ENCODE measurements around the gene ACTMAP. TPM values are rescaled to one million over a fixed set of nuclear protein-coding genes. Genes with fewer than 3 reads are reported as not detected.
A peak's percentile ranks its signal among the peaks of the same experiment; 100 is the strongest.
"Not testable (repeated sequence)": the region's sequence is repeated elsewhere in the genome, so short reads cannot be mapped to it uniquely, and the experiment has no call there.

The ACTMAP gene
- polyA plus RNA-seq, 4 donors, result 12.1 to 27.5 (median 18.0) TPM

DNA sequence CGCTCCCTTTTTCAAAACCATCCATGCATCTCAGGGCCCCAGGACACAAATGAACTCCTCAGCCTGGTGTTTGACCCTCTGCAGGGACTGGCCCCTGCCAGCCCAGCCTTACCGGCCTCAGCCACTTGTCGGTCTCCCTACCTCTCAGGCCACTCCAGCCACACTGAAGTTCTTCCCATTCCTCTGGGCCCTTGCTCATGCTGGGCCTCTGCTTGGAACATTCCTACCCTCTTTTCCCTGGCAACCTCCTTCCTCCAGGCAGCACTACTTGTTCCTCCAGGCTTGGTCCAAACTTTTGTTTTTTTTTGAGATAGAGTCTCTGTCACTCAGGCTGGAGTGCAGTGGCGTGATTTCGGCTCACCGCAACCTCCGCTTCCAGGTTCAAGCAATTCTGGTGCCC is 41.1 kb upstream of the ACTMAP start:
- 87 to 96% (median 95%) methylated on average over 7 of the region's 7 CpGs for WGBS, 3 donors
- Histone ChIP-seq H3K9me3 (ENCODE audit: control insufficient read depth in 2 of 2, insufficient read depth in 1 of 2, low read depth in 1 of 2, low read length in 1 of 2) (no peaks in the 10 kb centered on the region), H3K4me3 (ENCODE audit: low read depth in 1 of 3, low read length in 3 of 3) (no peak overlapping the region), H3K4me1 (ENCODE audit: control insufficient read depth in 3 of 3, insufficient read depth in 2 of 3, low read depth in 1 of 3, low read length in 2 of 3) (no peaks in the 10 kb centered on the region), H3K36me3 (ENCODE audit: control insufficient read depth in 3 of 3, insufficient read depth in 2 of 3, low read depth in 1 of 3, low read length in 3 of 3) (peaks cover 4 to 29% (median 10%) of the 10 kb centered on the region in 3 donors), H3K27ac (ENCODE audit: low read depth in 1 of 3, low read length in 2 of 3) (no peak overlapping the region), H3K27me3 (ENCODE audit: control insufficient read depth in 3 of 3, insufficient read depth in 3 of 3, low read length in 3 of 3) (no peaks in the 10 kb centered on the region)
- DNase-seq (no peak), FAIRE-seq (no peak)

DNA sequence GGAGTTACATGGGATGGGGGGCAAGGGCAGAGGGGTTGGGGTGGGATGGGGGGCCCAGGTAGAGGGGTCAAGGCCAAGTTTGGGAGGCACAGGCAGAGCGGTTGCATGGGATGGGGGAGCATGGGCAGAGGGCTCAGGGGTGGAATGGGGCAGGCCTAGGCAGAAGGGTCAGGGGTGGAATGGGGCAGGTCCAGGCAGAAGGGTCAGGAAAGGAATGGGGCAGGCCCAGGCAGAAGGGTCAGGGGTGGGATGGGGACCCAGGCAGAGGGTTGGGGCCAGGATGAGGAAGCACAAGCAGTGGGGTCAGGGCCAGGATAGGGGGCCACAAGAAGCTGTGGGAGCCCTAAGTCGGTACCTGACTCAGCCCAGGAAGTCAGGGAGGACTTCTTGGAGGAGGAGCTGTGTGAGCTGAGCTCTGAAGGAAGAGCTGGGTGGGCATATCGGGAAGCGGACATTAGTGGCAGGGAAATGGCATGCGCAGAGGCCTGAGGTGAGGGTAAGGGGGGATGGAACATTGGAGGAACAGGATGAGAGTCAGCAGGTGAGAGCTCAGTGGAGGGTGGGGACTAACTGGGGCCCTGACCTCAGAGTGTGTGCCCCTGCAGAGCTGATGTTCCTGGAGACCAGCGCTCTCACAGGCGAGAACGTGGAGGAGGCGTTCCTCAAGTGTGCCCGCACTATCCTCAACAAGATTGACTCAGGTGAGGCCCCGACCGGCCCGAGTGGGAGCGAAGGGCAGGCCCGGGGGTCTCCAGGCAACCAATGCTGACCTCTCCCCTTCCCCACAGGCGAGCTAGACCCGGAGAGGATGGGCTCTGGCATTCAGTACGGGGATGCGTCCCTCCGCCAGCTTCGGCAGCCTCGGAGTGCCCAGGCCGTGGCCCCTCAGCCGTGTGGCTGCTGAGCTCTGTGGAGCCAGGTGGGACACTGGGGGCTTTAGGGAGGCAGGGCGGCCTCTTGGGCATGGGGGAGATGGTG is 36.1 kb upstream of the ACTMAP start:
- Histone ChIP-seq H3K4me3 (ENCODE audit: low read depth in 1 of 3, low read length in 3 of 3) (no peak overlapping the region), H3K27me3 (ENCODE audit: control insufficient read depth in 3 of 3, insufficient read depth in 3 of 3, low read length in 3 of 3) (no peaks in the 10 kb centered on the region), H3K36me3 (ENCODE audit: control insufficient read depth in 3 of 3, insufficient read depth in 2 of 3, low read depth in 1 of 3, low read length in 3 of 3) (peaks cover 4 to 45% (median 8%) of the 10 kb centered on the region in 3 donors), H3K9me3 (ENCODE audit: control insufficient read depth in 2 of 2, insufficient read depth in 1 of 2, low read depth in 1 of 2, low read length in 1 of 2) (no peaks in the 10 kb centered on the region), H3K4me1 (ENCODE audit: control insufficient read depth in 3 of 3, insufficient read depth in 2 of 3, low read depth in 1 of 3, low read length in 2 of 3) (no peaks in the 10 kb centered on the region), H3K27ac (ENCODE audit: low read depth in 1 of 3, low read length in 2 of 3) (no peak overlapping the region)
- DNase-seq (no peak), FAIRE-seq (no peak)
- WGBS, 3 donors, result 93 to 96% (median 95%) methylated on average over 25 of the region's 25 CpGs

DNA sequence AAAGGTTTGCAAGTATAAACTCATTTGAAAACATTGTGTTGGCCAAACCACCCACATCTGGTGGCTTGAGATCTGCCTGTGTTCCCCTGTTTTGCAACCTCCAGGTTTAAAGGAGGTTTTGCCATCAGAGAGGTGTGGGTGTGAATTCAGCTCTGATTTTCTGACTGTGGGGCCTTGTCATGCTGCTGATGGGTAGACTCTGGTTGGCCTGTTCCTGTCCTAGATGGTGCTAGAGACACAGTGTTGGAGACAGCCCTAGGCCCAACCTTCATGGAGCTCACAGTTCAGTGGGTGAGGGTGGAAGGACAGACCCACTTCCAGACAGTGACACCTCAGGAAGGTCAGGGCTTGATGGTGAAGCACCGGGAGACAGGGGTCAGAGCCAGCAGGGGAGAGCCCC is 35.2 kb upstream of the ACTMAP start:
- WGBS, 3 donors, result 71 to 80% (median 75%) methylated on average over 1 of the region's 1 CpG
- FAIRE-seq (no peak), DNase-seq (no peak)
- Histone ChIP-seq H3K4me3 (ENCODE audit: low read depth in 1 of 3, low read length in 3 of 3) (no peak overlapping the region), H3K27me3 (ENCODE audit: control insufficient read depth in 3 of 3, insufficient read depth in 3 of 3, low read length in 3 of 3) (no peaks in the 10 kb centered on the region), H3K9me3 (ENCODE audit: control insufficient read depth in 2 of 2, insufficient read depth in 1 of 2, low read depth in 1 of 2, low read length in 1 of 2) (no peaks in the 10 kb centered on the region), H3K4me1 (ENCODE audit: control insufficient read depth in 3 of 3, insufficient read depth in 2 of 3, low read depth in 1 of 3, low read length in 2 of 3) (no peaks in the 10 kb centered on the region), H3K36me3 (ENCODE audit: control insufficient read depth in 3 of 3, insufficient read depth in 2 of 3, low read depth in 1 of 3, low read length in 3 of 3) (peaks cover 4 to 45% (median 8%) of the 10 kb centered on the region in 3 donors), H3K27ac (ENCODE audit: low read depth in 1 of 3, low read length in 2 of 3) (no peak overlapping the region)

DNA sequence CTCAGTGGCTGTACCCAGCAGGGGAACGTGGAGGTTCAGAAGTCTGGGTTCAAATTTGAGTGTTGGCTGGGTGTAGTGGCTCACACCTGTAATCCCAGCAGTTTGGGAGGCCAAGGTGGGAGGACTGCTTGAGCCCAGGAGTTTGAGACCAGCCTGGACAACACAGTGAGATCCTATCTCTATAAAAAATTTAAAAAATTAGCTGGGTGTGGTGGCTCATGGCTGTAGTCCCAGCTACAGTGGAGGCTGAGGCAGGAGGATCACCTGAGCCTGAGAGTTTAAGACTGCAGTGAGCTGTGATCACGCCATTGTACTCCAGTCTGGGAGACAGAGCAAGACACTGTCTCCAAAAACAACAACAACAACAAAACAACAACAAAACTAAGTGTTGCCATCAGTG is 33.9 kb upstream of the ACTMAP start:
- FAIRE-seq, result not testable (repeated sequence)

DNA sequence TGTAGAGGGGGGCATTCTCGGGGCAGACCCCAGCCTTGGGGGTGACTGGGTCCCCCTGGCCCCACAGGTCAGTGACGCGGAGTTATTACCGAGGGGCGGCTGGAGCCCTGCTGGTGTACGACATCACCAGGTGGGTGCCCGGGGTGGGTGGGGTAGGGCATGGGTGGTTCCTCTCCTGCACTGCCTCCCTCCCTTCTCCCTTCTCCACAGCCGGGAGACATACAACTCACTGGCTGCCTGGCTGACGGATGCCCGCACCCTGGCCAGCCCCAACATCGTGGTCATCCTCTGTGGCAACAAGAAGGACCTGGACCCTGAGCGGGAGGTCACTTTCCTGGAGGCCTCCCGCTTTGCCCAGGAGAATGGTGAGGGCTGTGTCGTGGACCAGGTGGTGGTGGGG is 33.4 kb upstream of the ACTMAP start:
- peaks cover 0 to 6% (median 0%) of the 10 kb centered on the region in 3 donors for H3K4me1 ChIP-seq (ENCODE audit: control insufficient read depth in 3 of 3, insufficient read depth in 2 of 3, low read depth in 1 of 3, low read length in 2 of 3)
- no peaks in the 10 kb centered on the region for H3K9me3 ChIP-seq (ENCODE audit: control insufficient read depth in 2 of 2, insufficient read depth in 1 of 2, low read depth in 1 of 2, low read length in 1 of 2)
- no peak overlapping the region for H3K27ac ChIP-seq (ENCODE audit: low read depth in 1 of 3, low read length in 2 of 3)
- no peaks in the 10 kb centered on the region for H3K27me3 ChIP-seq (ENCODE audit: control insufficient read depth in 3 of 3, insufficient read depth in 3 of 3, low read length in 3 of 3)
- peaks cover 3 to 41% (median 4%) of the 10 kb centered on the region in 3 donors for H3K36me3 ChIP-seq (ENCODE audit: control insufficient read depth in 3 of 3, insufficient read depth in 2 of 3, low read depth in 1 of 3, low read length in 3 of 3)
- DNase-seq (no peak), FAIRE-seq (no peak)
- 88 to 96% (median 96%) methylated on average over 12 to 14 of the region's 14 CpGs for WGBS, 3 donors
- no peak overlapping the region for H3K4me3 ChIP-seq (ENCODE audit: low read depth in 1 of 3, low read length in 3 of 3)

More for the DNA sequence above, 33.9 kb upstream of the ACTMAP start:
- H3K27ac ChIP-seq (ENCODE audit: low read depth in 1 of 3, low read length in 2 of 3); H3K4me3 ChIP-seq (ENCODE audit: low read depth in 1 of 3, low read length in 3 of 3); H3K9me3 ChIP-seq (ENCODE audit: control insufficient read depth in 2 of 2, insufficient read depth in 1 of 2, low read depth in 1 of 2, low read length in 1 of 2); DNase-seq; H3K4me1 ChIP-seq (ENCODE audit: control insufficient read depth in 3 of 3, insufficient read depth in 2 of 3, low read depth in 1 of 3, low read length in 2 of 3); H3K27me3 ChIP-seq (ENCODE audit: control insufficient read depth in 3 of 3, insufficient read depth in 3 of 3, low read length in 3 of 3): not testable (repeated sequence)
- H3K36me3 ChIP-seq (ENCODE audit: control insufficient read depth in 3 of 3, insufficient read depth in 2 of 3, low read depth in 1 of 3, low read length in 3 of 3), result peaks cover 3 to 44% (median 4%) of the 10 kb centered on the region in 3 donors
- 94 to 96% (median 96%) methylated on average over 2 of the region's 2 CpGs for WGBS, 3 donors

DNA sequence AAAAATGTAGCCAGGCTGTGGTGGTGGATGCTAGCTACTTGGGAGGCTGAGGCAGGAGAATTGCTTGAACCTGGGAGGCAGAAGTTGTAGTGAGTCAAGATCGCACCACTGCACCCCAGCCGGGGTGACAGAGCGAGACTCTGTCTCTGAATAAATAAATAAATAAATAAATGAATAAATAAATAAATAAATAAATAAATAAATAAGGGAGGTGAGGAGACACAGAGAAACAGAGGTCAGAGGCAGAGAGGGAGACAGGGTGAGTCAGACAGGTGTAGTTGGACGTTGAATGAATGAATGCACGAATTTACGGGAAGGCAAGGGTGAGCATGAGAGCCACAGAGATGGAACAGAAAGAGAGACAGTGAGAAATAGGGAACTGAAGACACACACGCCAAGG is 30.9 kb upstream of the ACTMAP start:
- no peak overlapping the region for H3K27ac ChIP-seq (ENCODE audit: low read depth in 1 of 3, low read length in 2 of 3)
- WGBS, 3 donors, result 94 to 97% (median 96%) methylated on average over 7 of the region's 7 CpGs
- H3K9me3 ChIP-seq (ENCODE audit: control insufficient read depth in 2 of 2, insufficient read depth in 1 of 2, low read depth in 1 of 2, low read length in 1 of 2), result no peaks in the 10 kb centered on the region
- H3K4me1 ChIP-seq (ENCODE audit: control insufficient read depth in 3 of 3, insufficient read depth in 2 of 3, low read depth in 1 of 3, low read length in 2 of 3), result peaks cover 0 to 15% (median 3%) of the 10 kb centered on the region in 3 donors
- H3K4me3 ChIP-seq (ENCODE audit: low read depth in 1 of 3, low read length in 3 of 3), result no peak overlapping the region
- H3K36me3 ChIP-seq (ENCODE audit: control insufficient read depth in 3 of 3, insufficient read depth in 2 of 3, low read depth in 1 of 3, low read length in 3 of 3), result peaks cover 0 to 28% (median 2%) of the 10 kb centered on the region in 3 donors
- no peak for DNase-seq
- no peaks in the 10 kb centered on the region for H3K27me3 ChIP-seq (ENCODE audit: control insufficient read depth in 3 of 3, insufficient read depth in 3 of 3, low read length in 3 of 3)
- FAIRE-seq, result no peak

DNA sequence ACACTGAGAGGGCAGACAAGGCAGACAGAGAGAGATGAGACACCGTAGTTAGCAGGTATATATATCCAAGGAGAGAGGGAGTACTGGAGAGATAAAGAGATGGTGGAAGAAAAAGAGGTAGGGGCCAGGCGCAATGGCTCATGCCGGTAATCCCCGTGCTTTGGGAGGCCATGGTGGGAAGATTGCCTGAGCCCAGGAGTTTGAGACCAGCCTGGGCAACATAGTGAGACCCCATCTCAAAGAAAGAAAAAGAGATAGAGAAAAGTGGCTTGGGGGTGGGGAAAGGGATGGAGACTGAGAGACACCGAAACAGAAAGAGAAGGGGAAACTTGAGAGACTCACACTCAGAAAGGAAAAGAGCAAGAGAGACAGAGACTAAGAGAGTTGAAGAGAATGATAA is 30.3 kb upstream of the ACTMAP start:
- 91 to 96% (median 95%) methylated on average over 5 of the region's 5 CpGs for WGBS, 3 donors
- DNase-seq, result no peak

DNA sequence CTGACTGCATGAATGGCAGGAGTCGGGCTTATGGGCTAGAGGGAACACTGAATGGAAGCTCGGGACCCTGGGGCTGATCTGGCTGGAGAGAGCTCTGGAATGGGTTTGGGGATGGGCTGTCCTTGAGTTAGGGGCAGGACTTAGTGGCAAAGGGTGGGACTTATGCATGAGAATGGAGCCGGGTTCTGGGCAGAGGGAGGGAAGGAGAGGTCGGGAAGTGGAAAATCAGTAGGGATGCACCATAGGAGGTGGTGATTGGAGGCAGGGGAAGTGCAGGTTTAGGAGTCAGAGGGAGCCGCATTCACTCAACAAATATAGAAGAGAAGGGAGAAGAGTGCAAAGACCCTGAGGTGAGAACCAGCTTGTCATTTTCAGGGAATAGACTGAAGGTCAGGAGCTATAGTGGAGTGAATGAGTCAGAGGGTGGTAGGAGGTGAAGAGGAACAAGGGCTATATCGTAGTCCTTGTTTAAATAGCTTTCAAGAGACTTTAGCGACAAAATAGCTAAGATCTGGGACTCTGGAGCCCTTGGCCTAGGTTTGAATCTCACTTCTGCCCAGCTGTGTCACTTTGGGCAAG is 28.5 kb upstream of the ACTMAP start:
- H3K9me3 ChIP-seq (ENCODE audit: control insufficient read depth in 2 of 2, insufficient read depth in 1 of 2, low read depth in 1 of 2, low read length in 1 of 2), result no peaks in the 10 kb centered on the region
- peak overlapping the region; percentile 84 to 100 (median 97) for H3K27ac ChIP-seq (ENCODE audit: low read depth in 1 of 3, low read length in 2 of 3)
- peaks cover 0 to 15% (median 3%) of the 10 kb centered on the region in 3 donors for H3K4me1 ChIP-seq (ENCODE audit: control insufficient read depth in 3 of 3, insufficient read depth in 2 of 3, low read depth in 1 of 3, low read length in 2 of 3)
- DNase-seq (peak in 1 of 2 donors; percentile 71), FAIRE-seq (no peak)
- WGBS, 3 donors, result 6 to 14% (median 10%) methylated on average over 7 of the region's 7 CpGs
- H3K4me3 ChIP-seq (ENCODE audit: low read depth in 1 of 3, low read length in 3 of 3), result peak overlapping the region; percentile 57 to 78 (median 60)
- peaks cover 0 to 20% (median 0%) of the 10 kb centered on the region in 3 donors for H3K36me3 ChIP-seq (ENCODE audit: control insufficient read depth in 3 of 3, insufficient read depth in 2 of 3, low read depth in 1 of 3, low read length in 3 of 3)
- no peaks in the 10 kb centered on the region for H3K27me3 ChIP-seq (ENCODE audit: control insufficient read depth in 3 of 3, insufficient read depth in 3 of 3, low read length in 3 of 3)

More for the DNA sequence above, 30.3 kb upstream of the ACTMAP start:
- no peaks in the 10 kb centered on the region for H3K9me3 ChIP-seq (ENCODE audit: control insufficient read depth in 2 of 2, insufficient read depth in 1 of 2, low read depth in 1 of 2, low read length in 1 of 2)
- H3K4me3 ChIP-seq (ENCODE audit: low read depth in 1 of 3, low read length in 3 of 3), result no peak overlapping the region
- H3K27ac ChIP-seq (ENCODE audit: low read depth in 1 of 3, low read length in 2 of 3), result no peak overlapping the region
- no peak for FAIRE-seq
- peaks cover 0 to 15% (median 3%) of the 10 kb centered on the region in 3 donors for H3K4me1 ChIP-seq (ENCODE audit: control insufficient read depth in 3 of 3, insufficient read depth in 2 of 3, low read depth in 1 of 3, low read length in 2 of 3)
- no peaks in the 10 kb centered on the region for H3K27me3 ChIP-seq (ENCODE audit: control insufficient read depth in 3 of 3, insufficient read depth in 3 of 3, low read length in 3 of 3)
- peaks cover 0 to 28% (median 2%) of the 10 kb centered on the region in 3 donors for H3K36me3 ChIP-seq (ENCODE audit: control insufficient read depth in 3 of 3, insufficient read depth in 2 of 3, low read depth in 1 of 3, low read length in 3 of 3)

Measured in small intestine (tissue), 7 donors.